BE2C (cell line): Measurements from ENCODE around the gene DSP.

Source experiments
- DNase-seq: peaks from one replicate; pipeline ENCODE4 v3.0.0-alpha.2; 2020
- H3K27me3 ChIP-seq: fragments of 250-450 bp; sonication (Bioruptor Pico); 2 replicates; pipeline ENCODE4 v1.5.1; 2020; ENCODE audit warnings: mild to moderate bottlenecking
- H3K36me3 ChIP-seq: fragments of 250-450 bp; sonication (Bioruptor Pico); 2 replicates; pipeline ENCODE4 v1.5.1; 2020; ENCODE audit warnings: mild to moderate bottlenecking
- H3K4me1 ChIP-seq: fragments of 250-450 bp; sonication (Bioruptor Pico); 2 replicates; pipeline ENCODE4 v1.5.1; 2020
- H3K4me3 ChIP-seq: 2 replicates; pipeline ENCODE4 v1.5.1; 2011; ENCODE audit warnings: low read depth, low read length
- H3K9me3 ChIP-seq: fragments of 250-450 bp; sonication (Bioruptor Pico); 2 replicates; pipeline ENCODE4 v1.5.1; 2020
- TF ChIP-seq, protein P1 (sequence below): IDR thresholded peaks from 2 replicates; pipeline ENCODE4 v1.5.1; 2012; ENCODE audit warnings: mild to moderate bottlenecking, low read depth, low read length

Gene DSP

DNA sequence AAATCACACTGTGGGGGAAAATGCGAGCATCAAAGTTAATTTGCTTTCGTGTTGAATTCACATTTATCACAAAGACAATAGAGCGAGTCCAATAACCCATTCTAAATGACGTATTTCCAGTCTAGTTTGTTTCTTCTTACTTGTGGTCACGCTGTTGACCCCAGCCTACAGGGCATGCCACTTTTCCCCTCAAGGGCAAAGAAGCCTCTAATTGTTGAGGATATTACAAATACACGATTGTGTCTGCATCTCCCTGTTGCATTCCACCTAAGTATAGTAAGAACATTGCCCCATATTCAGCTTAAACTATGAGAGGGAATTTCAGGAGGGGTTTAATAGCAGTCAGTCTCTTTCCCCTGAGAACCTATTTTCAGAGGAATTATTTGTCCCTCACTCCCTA, 37.4 kb upstream of the DSP start:
- Histone ChIP-seq H3K4me3 (no peak overlapping the region), H3K9me3 (no peaks in the 10 kb centered on the region), H3K27me3 (peaks cover 23% of the 10 kb centered on the region), H3K4me1 (no peaks in the 10 kb centered on the region), H3K36me3 (no peaks in the 10 kb centered on the region)
- DNase-seq: no peak
- TF ChIP-seq, protein P1, sequence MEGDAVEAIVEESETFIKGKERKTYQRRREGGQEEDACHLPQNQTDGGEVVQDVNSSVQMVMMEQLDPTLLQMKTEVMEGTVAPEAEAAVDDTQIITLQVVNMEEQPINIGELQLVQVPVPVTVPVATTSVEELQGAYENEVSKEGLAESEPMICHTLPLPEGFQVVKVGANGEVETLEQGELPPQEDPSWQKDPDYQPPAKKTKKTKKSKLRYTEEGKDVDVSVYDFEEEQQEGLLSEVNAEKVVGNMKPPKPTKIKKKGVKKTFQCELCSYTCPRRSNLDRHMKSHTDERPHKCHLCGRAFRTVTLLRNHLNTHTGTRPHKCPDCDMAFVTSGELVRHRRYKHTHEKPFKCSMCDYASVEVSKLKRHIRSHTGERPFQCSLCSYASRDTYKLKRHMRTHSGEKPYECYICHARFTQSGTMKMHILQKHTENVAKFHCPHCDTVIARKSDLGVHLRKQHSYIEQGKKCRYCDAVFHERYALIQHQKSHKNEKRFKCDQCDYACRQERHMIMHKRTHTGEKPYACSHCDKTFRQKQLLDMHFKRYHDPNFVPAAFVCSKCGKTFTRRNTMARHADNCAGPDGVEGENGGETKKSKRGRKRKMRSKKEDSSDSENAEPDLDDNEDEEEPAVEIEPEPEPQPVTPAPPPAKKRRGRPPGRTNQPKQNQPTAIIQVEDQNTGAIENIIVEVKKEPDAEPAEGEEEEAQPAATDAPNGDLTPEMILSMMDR: no peak

DNA sequence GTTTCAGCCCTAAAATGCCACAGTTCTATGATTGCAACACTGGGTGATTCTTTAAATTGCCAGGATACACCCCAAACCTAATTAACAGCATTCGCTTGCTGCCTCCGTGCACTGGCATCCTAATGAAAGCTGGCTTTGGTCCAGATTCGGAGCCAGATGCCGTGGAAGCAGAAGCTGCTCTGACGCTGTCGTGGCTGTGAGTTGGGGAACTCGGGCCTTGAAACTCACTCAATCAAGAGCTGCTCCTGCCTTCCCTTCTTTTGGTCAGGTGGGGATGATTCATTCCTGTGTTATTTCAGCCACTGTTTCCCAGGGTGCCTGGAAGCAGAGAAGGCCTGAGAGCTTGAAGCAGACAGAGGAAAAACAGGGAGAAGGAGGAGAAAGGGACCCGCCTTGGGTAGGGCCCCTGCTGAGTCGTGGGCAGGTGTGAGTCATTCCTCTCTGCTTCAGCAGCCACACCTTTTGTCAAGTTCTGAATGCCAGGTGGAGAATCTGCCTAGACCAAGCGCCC, 36.2 kb upstream of the DSP start:
- Histone ChIP-seq H3K27me3 (peaks cover 23% of the 10 kb centered on the region), H3K9me3 (no peaks in the 10 kb centered on the region), H3K36me3 (no peaks in the 10 kb centered on the region), H3K4me1 (no peaks in the 10 kb centered on the region), H3K4me3 (no peak overlapping the region)
- TF ChIP-seq, protein P1: no peak
- DNase-seq: peak; percentile 50

DNA sequence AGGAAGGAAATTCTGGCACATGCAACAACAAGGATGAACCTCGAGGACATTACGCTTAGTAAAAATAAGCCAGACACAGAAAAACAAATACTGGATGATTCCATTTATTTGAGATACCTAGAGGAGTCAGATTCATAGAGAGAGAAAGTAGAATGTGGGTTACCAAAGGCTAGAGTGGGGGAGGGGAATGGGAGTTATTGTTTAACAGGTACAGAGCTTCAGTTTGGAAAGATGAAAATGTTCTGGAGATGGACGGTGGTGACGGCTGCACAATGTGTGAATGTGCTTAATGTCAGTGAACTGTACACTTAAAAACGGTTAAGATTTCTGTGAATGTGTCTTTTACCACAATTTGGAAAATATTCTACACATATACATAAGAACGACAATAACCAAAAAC, 33.9 kb upstream of the DSP start:
- H3K27me3 ChIP-seq: peaks cover 40% of the 10 kb centered on the region
- H3K4me1 ChIP-seq: no peaks in the 10 kb centered on the region
- no peak overlapping the region for H3K4me3 ChIP-seq
- no peaks in the 10 kb centered on the region for H3K9me3 ChIP-seq
- TF ChIP-seq, protein P1: no peak
- no peaks in the 10 kb centered on the region for H3K36me3 ChIP-seq
- DNase-seq: no peak

DNA sequence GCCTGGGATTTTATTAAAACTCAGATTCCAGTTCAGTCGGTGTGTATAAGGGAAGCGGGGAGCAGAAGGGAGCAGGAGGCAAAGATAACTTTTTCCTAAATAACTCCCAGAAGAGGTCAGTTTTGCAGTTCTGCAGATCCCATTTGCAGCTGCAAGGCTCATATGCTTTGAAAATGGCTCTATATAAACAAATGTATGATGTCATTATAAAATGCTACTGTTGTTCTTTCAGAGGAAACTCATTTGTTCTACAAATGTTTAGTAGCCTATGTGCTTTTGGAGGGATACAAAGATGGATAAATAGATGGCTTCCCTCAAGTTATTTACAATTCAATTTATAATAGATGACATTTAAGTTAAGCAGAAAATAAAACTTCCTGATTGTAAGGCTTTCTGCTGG, 29.2 kb upstream of the DSP start:
- DNase-seq: no peak
- TF ChIP-seq, protein P1: no peak
- Histone ChIP-seq H3K36me3 (no peaks in the 10 kb centered on the region), H3K27me3 (peaks cover 23% of the 10 kb centered on the region), H3K9me3 (no peaks in the 10 kb centered on the region), H3K4me1 (no peaks in the 10 kb centered on the region), H3K4me3 (no peak overlapping the region)

DNA sequence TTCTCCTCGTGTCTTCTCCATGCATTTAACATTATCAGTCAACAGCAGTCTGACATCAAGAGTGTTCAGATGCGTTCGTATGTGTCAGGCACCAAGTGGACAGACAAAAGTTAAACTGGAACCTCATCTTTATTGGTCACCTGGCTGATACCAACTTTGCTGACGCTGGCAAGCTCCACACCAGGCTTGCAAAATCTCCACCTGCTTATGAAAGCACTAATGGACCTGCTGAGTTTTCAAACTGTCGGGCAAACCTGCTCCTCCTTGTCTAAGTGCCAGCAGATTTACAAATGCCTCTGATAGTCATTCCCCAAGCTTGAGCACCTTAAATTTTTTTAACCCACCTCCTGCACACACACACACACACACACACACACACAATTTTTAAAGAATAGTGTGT, 27.9 kb upstream of the DSP start:
- DNase-seq: no peak
- Histone ChIP-seq H3K27me3 (peaks cover 30% of the 10 kb centered on the region), H3K9me3 (no peaks in the 10 kb centered on the region), H3K4me1 (no peaks in the 10 kb centered on the region), H3K36me3 (no peaks in the 10 kb centered on the region), H3K4me3 (no peak overlapping the region)
- TF ChIP-seq, protein P1: no peak

DNA sequence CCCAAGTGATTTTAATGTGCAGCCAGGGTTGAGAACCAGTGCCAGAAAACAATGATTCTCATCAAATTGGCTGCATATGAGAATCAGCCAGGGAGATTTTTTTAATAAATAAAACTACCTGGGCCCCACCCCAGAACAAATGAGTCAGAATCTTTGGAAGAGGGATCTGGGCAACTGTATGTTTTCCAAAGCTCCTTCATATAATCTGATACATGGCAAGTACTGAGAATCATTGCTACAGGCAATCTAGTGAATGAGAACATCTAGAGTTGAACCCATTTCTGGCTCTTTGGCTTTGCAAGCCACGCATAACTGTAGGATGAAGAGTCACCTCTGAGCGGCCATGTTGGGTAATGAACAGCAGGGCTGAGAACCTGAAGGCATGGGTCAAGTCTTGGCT, 26.1 kb upstream of the DSP start:
- no peak for DNase-seq
- no peaks in the 10 kb centered on the region for H3K4me1 ChIP-seq
- H3K9me3 ChIP-seq: no peaks in the 10 kb centered on the region
- peaks cover 37% of the 10 kb centered on the region for H3K27me3 ChIP-seq
- TF ChIP-seq, protein P1: no peak
- H3K36me3 ChIP-seq: no peaks in the 10 kb centered on the region
- H3K4me3 ChIP-seq: no peak overlapping the region
